Keratinocyte (primary cell): ENCODE data around the gene DHDDS. TPM values are rescaled to one million over a fixed set of nuclear protein-coding genes. Genes with fewer than 3 reads are reported as not detected.

Source experiments
- DNase-seq: peaks from one replicate; pipeline ENCODE4 v3.0.0-alpha.2; 2011; ENCODE audit warnings: low read depth, missing footprints, low spot score
- FAIRE-seq: peaks from 2 replicates; lab custom pipeline; 2011; peaks lifted over from hg19 to GRCh38; lab: Jason Lieb, UNC
- H2AFZ ChIP-seq: 2 replicates; pipeline ENCODE4 v1.6.0; 2012; ENCODE audit warnings: low read length, control low read depth, inconsistent platforms; ENCODE audit not compliant: control insufficient read depth
- H3K27ac ChIP-seq: 2 replicates; pipeline ENCODE4 v1.5.1; 2011; ENCODE audit warnings: low read length; ENCODE audit not compliant: control insufficient read depth, insufficient read depth
- H3K27me3 ChIP-seq: 3 replicates; pipeline ENCODE4 v1.6.0; 2011; ENCODE audit warnings: low read length; ENCODE audit not compliant: control insufficient read depth, insufficient read depth; ENCODE audit errors: extremely low read depth
- H3K36me3 ChIP-seq, 2 experiments: 2 replicates in 1 of 2; 3 replicates in 1 of 2; pipeline ENCODE4 v1.5.1; 2011; ENCODE audit warnings: low read length in 2 of 2, mild to moderate bottlenecking in 1 of 2; ENCODE audit not compliant: control insufficient read depth in 2 of 2, insufficient read depth in 2 of 2; ENCODE audit errors: extremely low read depth in 1 of 2
- H3K4me1 ChIP-seq: 3 replicates; pipeline ENCODE4 v1.5.1; 2011; ENCODE audit warnings: low read length; ENCODE audit not compliant: control insufficient read depth, insufficient read depth; ENCODE audit errors: extremely low read depth
- H3K4me2 ChIP-seq: 3 replicates; pipeline ENCODE4 v1.6.0; 2011; ENCODE audit warnings: low read depth, low read length; ENCODE audit not compliant: control insufficient read depth, insufficient read depth; ENCODE audit errors: extremely low read depth
- H3K4me3 ChIP-seq, 3 experiments: fragments of 200-600 bp in 1 of 3; sonication (generic) in 1 of 3; 2 replicates in 2 of 3; 3 replicates in 1 of 3; pipeline ENCODE4 v1.5.1; 2011 to 2016; ENCODE audit warnings: low read length in 3 of 3, mild to moderate bottlenecking in 3 of 3, control low read depth in 2 of 3, inconsistent platforms in 1 of 3, low read depth in 1 of 3, mixed read lengths in 1 of 3, mixed run types in 1 of 3, moderate library complexity in 1 of 3; ENCODE audit not compliant: control insufficient read depth in 2 of 3, insufficient read depth in 2 of 3; ENCODE audit errors: extremely low read depth in 1 of 3
- H3K79me2 ChIP-seq: 2 replicates; pipeline ENCODE4 v1.6.0; 2012; ENCODE audit warnings: low read length; ENCODE audit not compliant: control insufficient read depth, insufficient read depth
- H3K9ac ChIP-seq: 3 replicates; pipeline ENCODE4 v1.6.0; 2011; ENCODE audit warnings: low read length; ENCODE audit not compliant: control insufficient read depth, insufficient read depth; ENCODE audit errors: extremely low read depth
- H3K9me1 ChIP-seq: 3 replicates; pipeline ENCODE4 v1.6.0; 2011; ENCODE audit warnings: low read length; ENCODE audit not compliant: control insufficient read depth, insufficient read depth; ENCODE audit errors: extremely low read depth
- H3K9me3 ChIP-seq: 2 replicates; pipeline ENCODE4 v1.5.1; 2012; ENCODE audit warnings: low read depth, low read length; ENCODE audit not compliant: control insufficient read depth
- H4K20me1 ChIP-seq: 3 replicates; pipeline ENCODE4 v1.6.0; 2011; ENCODE audit warnings: low read length; ENCODE audit not compliant: control insufficient read depth, insufficient read depth; ENCODE audit errors: extremely low read depth
- CTCF ChIP-seq, 3 experiments: IDR thresholded peaks in 1 of 3; conservative IDR thresholded peaks in 1 of 3; optimal IDR thresholded peaks in 1 of 3; 2 replicates in 2 of 3; 3 replicates in 1 of 3; pipeline versions ENCODE3 to v1.5.1; 2011; ENCODE audit warnings: low read length in 3 of 3, mild to moderate bottlenecking in 3 of 3, moderate library complexity in 2 of 3, control low read depth in 1 of 3, inconsistent platforms in 1 of 3; ENCODE audit not compliant: insufficient read depth in 2 of 3; ENCODE audit errors: extremely low read depth in 1 of 3
- EZH2 ChIP-seq: IDR thresholded peaks from one replicate; pipeline ENCODE4 v1.6.1; 2012; ENCODE audit warnings: inconsistent platforms, mild to moderate bottlenecking, low read length, moderate library complexity
- dilution Hi-C: fragments of 300-500 bp; cut with MboI; formaldehyde crosslinking; loops from one replicate; pipeline ENCODE4 v1.7.0; 2020; ENCODE audit warnings: low sequenced_read_pairs; ENCODE audit not compliant: extremely low pct_ligation_motif_present
- polyA plus RNA-seq, 5 experiments: library from polyadenylated mRNA; depleted of rRNA in 3 of 5; stranded (reverse) in 3 of 5; stranded (forward) in 1 of 5; unstranded in 1 of 5; fragments of >200 nt; gene quantifications; 1 replicate in 1 of 5; 2 replicates in 3 of 5; 3 replicates in 1 of 5; pipeline versions ENCODE4 v1.2.1 to v1.2.3, GENCODE V29; 2011 to 2012; ENCODE audit warnings: missing spikeins in 2 of 5, low read depth in 1 of 5, low replicate concordance in 1 of 5

DHDDS gene
- polyA plus RNA-seq, 1 donor (not counting 4 experiments of a cell fraction or from before 2014, with no cell fraction given) = 41.2 TPM

- Histone ChIP-seq H3K4me3 (no peak overlapping the region), H3K9ac (no peak overlapping the region), H3K27me3 (no peaks in the 10 kb centered on the region), H3K9me3 (no peaks in the 10 kb centered on the region), H3K36me3 (peaks cover 18 to 43% of the 10 kb centered on the region in 2 experiments), H3K9me1 (no peaks in the 10 kb centered on the region), H4K20me1 (no peaks in the 10 kb centered on the region), H3K4me1 (no peaks in the 10 kb centered on the region), H3K27ac (no peak overlapping the region), H3K79me2 (no peaks in the 10 kb centered on the region), H3K4me2 (no peak overlapping the region), H2AFZ (no peak overlapping the region)
- TF ChIP-seq EZH2 = no peak
- TF ChIP-seq CTCF (optimal IDR thresholded peaks at IDR 0.05 in 1 of 3, IDR thresholded peaks at IDR 0.05 in 1 of 3, conservative IDR thresholded peaks at IDR 0.05 in 1 of 3; ENCODE audit: extremely low read depth in 1 of 3, insufficient read depth in 2 of 3, low read length in 3 of 3) = no peak
- dilution Hi-C loops = no loop called here
- DNase-seq = no peak
- FAIRE-seq = no peak
These were observed 18.8 kb downstream of the DHDDS start for GRCh38 chr1:26450908-26451307.

GRCh38 chr1:26452459-26453183, 20.5 kb downstream of the DHDDS start:
- dilution Hi-C loops = no loop called here
- no peak overlapping the region for H2AFZ ChIP-seq
- H3K27ac ChIP-seq = no peak overlapping the region
- no peak overlapping the region for H3K4me2 ChIP-seq
- H3K36me3 ChIP-seq = peaks cover 16 to 33% of the 10 kb centered on the region in 2 experiments
- no peaks in the 10 kb centered on the region for H3K4me1 ChIP-seq
- no peak for FAIRE-seq
- H4K20me1 ChIP-seq = no peaks in the 10 kb centered on the region
- no peaks in the 10 kb centered on the region for H3K79me2 ChIP-seq
- H3K9me1 ChIP-seq = no peaks in the 10 kb centered on the region
- no peak overlapping the region for H3K9ac ChIP-seq
- no peaks in the 10 kb centered on the region for H3K9me3 ChIP-seq
- no peaks in the 10 kb centered on the region for H3K27me3 ChIP-seq
- no peak for DNase-seq
- no peak for TF ChIP-seq CTCF (optimal IDR thresholded peaks at IDR 0.05 in 1 of 3, IDR thresholded peaks at IDR 0.05 in 1 of 3, conservative IDR thresholded peaks at IDR 0.05 in 1 of 3; ENCODE audit: extremely low read depth in 1 of 3, insufficient read depth in 2 of 3, low read length in 3 of 3)
- no peak for TF ChIP-seq EZH2
- no peak overlapping the region for H3K4me3 ChIP-seq
